Epithelial cell of proximal tubule (primary cell): ENCODE data around the gene SLC1A4. TPM values are rescaled to one million over a fixed set of nuclear protein-coding genes. Genes with fewer than 3 reads are reported as not detected.

Experiments
- DNase-seq: peaks from one replicate; pipeline ENCODE4 v3.0.0-alpha.2; 2011; ENCODE audit warnings: low read depth
- H3K4me3 ChIP-seq: 2 replicates; pipeline ENCODE4 v1.5.1; 2011; ENCODE audit warnings: low read depth, mild to moderate bottlenecking, low read length
- CTCF ChIP-seq: conservative IDR thresholded peaks from 2 replicates; pipeline ENCODE4 v1.5.1; 2012; ENCODE audit warnings: low read depth, mild to moderate bottlenecking, low read length
- total RNA-seq: library from RNA; depleted of rRNA; stranded (reverse); fragments of >200 nt; gene quantifications from 2 replicates; pipeline ENCODE4 v1.2.3, GENCODE V29; 2015

The SLC1A4 gene
- total RNA-seq, 1 donor from 2014 or later: 19.8 TPM

- no peak for DNase-seq
- H3K4me3 ChIP-seq: no peak overlapping the region
- no peak for TF ChIP-seq CTCF
These were observed 35.1 kb downstream of the SLC1A4 start for GRCh38 chr2:65024149-65024829.

- no peak for DNase-seq
- H3K4me3 ChIP-seq: no peak overlapping the region
- no peak for TF ChIP-seq CTCF
These were observed 36.4 kb downstream of the SLC1A4 start for GRCh38 chr2:65025453-65026123.

- H3K4me3 ChIP-seq: no peak overlapping the region
- no peak for TF ChIP-seq CTCF
- no peak for DNase-seq
These were observed 37.0 kb downstream of the SLC1A4 start for GRCh38 chr2:65026154-65026553.

- no peak for TF ChIP-seq CTCF
- H3K4me3 ChIP-seq: no peak overlapping the region
These were observed 37.7 kb downstream of the SLC1A4 start for GRCh38 chr2:65026704-65027464.

GRCh38 chr2:65027616-65028244, 38.5 kb downstream of the SLC1A4 start:
- H3K4me3 ChIP-seq: no peak overlapping the region
- DNase-seq: no peak
- TF ChIP-seq CTCF: no peak

More at GRCh38 chr2:65026704-65027464, 37.7 kb downstream of the SLC1A4 start:
- no peak for DNase-seq

GRCh38 chr2:65030476-65031332, 41.5 kb downstream of the SLC1A4 start:
- TF ChIP-seq CTCF: no peak
- no peak for DNase-seq
- H3K4me3 ChIP-seq: no peak overlapping the region
